Activated T-cell treated with anti-CD3 and anti-CD28 coated beads, Interleukin-2, amount 50 U/mL, for 72 hours (primary cell): ENCODE measurements around the gene DRAP1. TPM values are rescaled to one million over a fixed set of nuclear protein-coding genes. Genes with fewer than 3 reads are reported as not detected.

ENCODE experiments used
- ATAC-seq, 2 donors: fragments of 150-1000 bp; cut with Tn5 transposase; replicated peaks in 1 of 2; 2 replicates each; pipeline ENCODE4 v1.10.0; 2021; ENCODE audit warnings: moderate library complexity in 2 of 2, mild to moderate bottlenecking in 1 of 2
- DNase-seq, 2 donors: peaks; one replicate each; pipeline ENCODE4 v3.0.0; 2021 to 2022; ENCODE audit warnings: mixed read lengths in 1 of 2
- H3K27ac Mint-ChIP-seq: one replicate; pipeline ENCODE4 v1.8.0; 2022; ENCODE audit warnings: mild to moderate bottlenecking, moderate library complexity, mixed read lengths
- H3K27me3 Mint-ChIP-seq: one replicate; pipeline ENCODE4 v1.8.0; 2022; ENCODE audit warnings: low read depth, mixed read lengths
- H3K36me3 Mint-ChIP-seq, 2 donors: one replicate each; pipeline ENCODE4 v1.8.0; 2022; ENCODE audit warnings: mixed read lengths in 2 of 2, mild to moderate bottlenecking in 1 of 2; ENCODE audit not compliant: insufficient read depth in 2 of 2
- H3K4me1 Mint-ChIP-seq: one replicate; pipeline ENCODE4 v1.8.0; 2022; ENCODE audit warnings: low read depth, mixed read lengths
- H3K4me3 Mint-ChIP-seq, 2 donors: one replicate each; pipeline ENCODE4 v1.8.0; 2022; ENCODE audit warnings: mild to moderate bottlenecking in 2 of 2, mixed read lengths in 2 of 2, moderate library complexity in 2 of 2
- H3K9me3 Mint-ChIP-seq, 2 donors: one replicate each; pipeline ENCODE4 v1.8.0; 2022; ENCODE audit warnings: mixed read lengths in 2 of 2
- total RNA-seq, 2 donors: library from RNA; stranded (reverse); gene quantifications; one replicate each; pipeline ENCODE4 v1.2.3, GENCODE V29; 2022

DRAP1 gene
- total RNA-seq, 2 donors from 2014 or later = 126 to 145 TPM

DNA sequence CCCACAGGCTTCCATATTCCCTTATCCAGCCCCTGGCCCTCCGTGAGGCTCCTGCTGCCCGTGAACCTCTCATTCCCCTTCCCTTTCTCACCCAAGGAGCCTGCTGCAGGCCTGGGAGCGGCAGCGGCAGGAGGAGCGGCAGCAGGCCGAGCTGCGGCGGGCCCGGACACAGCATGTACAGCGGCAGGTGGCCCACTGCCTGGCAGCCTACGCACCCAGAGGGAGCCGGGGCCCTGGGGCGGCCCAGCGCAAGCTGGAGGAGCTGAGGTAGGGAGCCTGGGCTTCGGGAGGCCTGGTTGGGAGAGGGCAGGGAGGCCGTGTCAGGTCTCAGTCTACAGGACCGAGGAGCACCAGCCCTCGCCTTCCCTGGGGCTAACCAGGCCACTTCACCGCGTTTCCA, 34.2 kb downstream of the DRAP1 start:
- H3K9me3 Mint-ChIP-seq = no peaks in the 10 kb centered on the region
- no peaks in the 10 kb centered on the region for H3K27me3 Mint-ChIP-seq
- no peak overlapping the region for H3K4me3 Mint-ChIP-seq
- H3K27ac Mint-ChIP-seq = no peak overlapping the region
- H3K36me3 Mint-ChIP-seq = no peaks in the 10 kb centered on the region
- DNase-seq (no peak), ATAC-seq (no peak)
- H3K4me1 Mint-ChIP-seq = peaks cover 18% of the 10 kb centered on the region

GRCh38 chr11:65954771-65955170, 35.5 kb downstream of the DRAP1 start:
- H3K4me3 Mint-ChIP-seq = no peak overlapping the region

DNA sequence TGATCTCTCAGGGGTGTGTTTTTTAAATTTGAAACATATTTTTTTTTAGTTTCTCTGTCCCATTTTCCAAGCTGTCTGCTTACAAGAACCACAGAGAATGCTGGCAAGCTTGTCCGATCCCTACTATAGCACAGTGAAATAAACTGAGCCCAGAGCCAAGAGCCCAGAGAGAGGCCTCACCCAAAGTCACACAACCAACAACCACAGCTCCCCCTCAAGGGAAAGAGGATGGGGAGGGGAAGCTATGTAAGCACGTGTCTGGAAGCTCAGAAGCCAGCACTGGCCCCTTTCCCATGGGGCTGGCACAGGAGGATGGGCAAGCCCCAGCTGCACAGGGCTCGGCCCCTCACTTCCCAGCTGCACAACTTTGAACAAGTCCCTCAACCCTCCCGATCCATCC, 39.1 kb downstream of the DRAP1 start:
- Mint-ChIP-seq H3K36me3 (peaks cover 3 to 7% of the 10 kb centered on the region in 2 donors), H3K4me3 (no peak overlapping the region), H3K4me1 (peaks cover 31% of the 10 kb centered on the region), H3K27ac (peak overlapping the region; percentile 58), H3K9me3 (no peaks in the 10 kb centered on the region), H3K27me3 (no peaks in the 10 kb centered on the region)
- DNase-seq (no peak), ATAC-seq (no peak)

More at GRCh38 chr11:65954771-65955170, 35.5 kb downstream of the DRAP1 start:
- no peaks in the 10 kb centered on the region for H3K27me3 Mint-ChIP-seq
- no peaks in the 10 kb centered on the region for H3K9me3 Mint-ChIP-seq
- DNase-seq (no peak), ATAC-seq (no peak)
- H3K36me3 Mint-ChIP-seq = no peaks in the 10 kb centered on the region
- H3K4me1 Mint-ChIP-seq = peaks cover 18% of the 10 kb centered on the region
- no peak overlapping the region for H3K27ac Mint-ChIP-seq

DNA sequence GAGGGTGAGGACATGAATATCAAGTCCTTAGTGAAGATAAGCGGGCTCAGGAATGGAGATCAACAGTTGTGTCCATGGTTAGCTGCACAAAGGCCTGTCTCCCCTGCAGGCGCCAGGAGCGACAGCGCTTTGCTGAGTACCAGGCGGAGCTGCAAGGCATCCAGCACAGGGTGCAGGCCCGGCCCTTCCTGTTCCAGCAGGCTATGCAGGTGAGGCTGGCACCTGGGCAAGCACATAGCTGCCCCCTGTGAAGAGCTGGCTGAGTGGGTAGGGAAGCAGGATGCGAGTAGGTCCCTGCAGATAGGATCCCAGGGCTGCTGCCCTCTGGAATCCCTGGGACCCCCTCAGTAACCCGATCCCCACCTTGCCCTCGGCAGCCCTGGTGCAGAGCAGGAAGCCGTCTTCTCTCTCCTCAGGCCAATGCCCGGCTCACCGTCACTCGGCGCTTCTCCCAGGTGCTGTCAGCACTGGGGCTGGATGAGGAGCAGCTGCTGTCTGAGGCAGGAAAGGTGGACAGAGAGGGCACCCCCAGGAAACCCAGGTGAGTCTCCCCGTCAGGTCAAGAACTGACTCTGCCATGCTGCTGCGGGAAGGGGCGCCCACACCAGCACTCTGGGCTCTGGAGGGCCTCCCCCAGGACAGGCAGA, 39.7 kb downstream of the DRAP1 start:
- no peak overlapping the region for H3K4me3 Mint-ChIP-seq
- ATAC-seq (no peak), DNase-seq (no peak)
- no peaks in the 10 kb centered on the region for H3K27me3 Mint-ChIP-seq
- H3K27ac Mint-ChIP-seq = no peak overlapping the region
- peaks cover 37% of the 10 kb centered on the region for H3K4me1 Mint-ChIP-seq
- peaks cover 3 to 7% of the 10 kb centered on the region in 2 donors for H3K36me3 Mint-ChIP-seq
- no peaks in the 10 kb centered on the region for H3K9me3 Mint-ChIP-seq

DNA sequence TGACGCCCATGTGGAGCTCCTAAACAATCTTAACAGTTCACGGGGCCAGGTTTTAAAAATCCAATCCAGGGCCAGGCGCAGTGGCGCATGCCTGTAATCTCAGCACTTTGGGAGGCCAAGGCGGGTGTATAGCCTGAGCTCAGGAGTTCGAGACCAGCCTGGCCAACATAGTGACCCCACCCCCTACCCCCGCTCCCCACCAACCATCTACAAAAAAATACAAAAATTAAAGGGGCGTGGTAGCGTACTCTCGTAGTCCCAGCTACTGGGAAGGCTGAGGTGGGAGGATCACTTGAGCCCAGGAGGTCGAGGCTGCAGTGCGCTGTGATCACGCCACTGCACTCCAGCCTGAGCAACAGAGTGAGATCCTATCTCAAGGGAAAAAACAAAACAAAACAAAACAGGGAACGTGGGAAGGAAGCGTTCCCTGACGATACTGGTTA, 41.6 kb downstream of the DRAP1 start:
- DNase-seq (no peak), ATAC-seq (peak in 1 of 2 donors; percentile 1)
- no peaks in the 10 kb centered on the region for H3K9me3 Mint-ChIP-seq
- H3K4me3 Mint-ChIP-seq = peak overlapping the region; percentile 89 to 93
- H3K36me3 Mint-ChIP-seq = peaks cover 9% of the 10 kb centered on the region in 2 donors
- H3K4me1 Mint-ChIP-seq = peaks cover 40% of the 10 kb centered on the region
- no peaks in the 10 kb centered on the region for H3K27me3 Mint-ChIP-seq
- peak overlapping the region; percentile 97 for H3K27ac Mint-ChIP-seq

GRCh38 chr11:65961267-65962140, 42.3 kb downstream of the DRAP1 start, which contains the start of gene SART1:
Gene SART1 (plus strand): TSS chr11:65961734. CDS start chr11:65961781, 47 bp downstream.
- DNase-seq = peak; percentile 95 to 97
- Mint-ChIP-seq H3K27me3 (no peaks in the 10 kb centered on the region), H3K27ac (peak within 1 kb of the TSS; percentile 97), H3K4me1 (peaks cover 36% of the 10 kb centered on the region), H3K36me3 (peaks cover 10 to 11% of the 10 kb centered on the region in 2 donors), H3K4me3 (peak within 1 kb of the TSS; percentile 89 to 93), H3K9me3 (no peaks in the 10 kb centered on the region)
- ATAC-seq = peak; percentile 91 to 93

GRCh38 chr11:65962141-65962564, 42.9 kb downstream of the DRAP1 start:
- Mint-ChIP-seq H3K36me3 (peaks cover 10 to 11% of the 10 kb centered on the region in 2 donors), H3K4me3 (peak overlapping the region; percentile 86 to 93), H3K9me3 (no peaks in the 10 kb centered on the region), H3K27me3 (no peaks in the 10 kb centered on the region), H3K4me1 (peaks cover 29% of the 10 kb centered on the region), H3K27ac (peak overlapping the region; percentile 82)
- ATAC-seq (no peak), DNase-seq (no peak)

GRCh38 chr11:65964906-65965305, 45.7 kb downstream of the DRAP1 start:
- Mint-ChIP-seq H3K4me1 (peaks cover 22% of the 10 kb centered on the region), H3K36me3 (peaks cover 13% of the 10 kb centered on the region in 2 donors), H3K4me3 (no peak overlapping the region), H3K27me3 (no peaks in the 10 kb centered on the region), H3K9me3 (no peaks in the 10 kb centered on the region), H3K27ac (no peak overlapping the region)
- ATAC-seq = no peak
- no peak for DNase-seq

GRCh38 chr11:65965986-65966762, 46.9 kb downstream of the DRAP1 start:
- peaks cover 17 to 19% of the 10 kb centered on the region in 2 donors for H3K36me3 Mint-ChIP-seq

GRCh38 chr11:65967329-65967934, 48.2 kb downstream of the DRAP1 start:
- no peak overlapping the region for H3K4me3 Mint-ChIP-seq
- DNase-seq (no peak), ATAC-seq (no peak)
- H3K9me3 Mint-ChIP-seq = no peaks in the 10 kb centered on the region
- H3K36me3 Mint-ChIP-seq = peaks cover 18 to 25% of the 10 kb centered on the region in 2 donors
- H3K27ac Mint-ChIP-seq = no peak overlapping the region
- no peaks in the 10 kb centered on the region for H3K27me3 Mint-ChIP-seq
- H3K4me1 Mint-ChIP-seq = peaks cover 23% of the 10 kb centered on the region

More at GRCh38 chr11:65965986-65966762, 46.9 kb downstream of the DRAP1 start:
- DNase-seq (no peak), ATAC-seq (no peak)
- Mint-ChIP-seq H3K4me3 (no peak overlapping the region), H3K27me3 (no peaks in the 10 kb centered on the region), H3K27ac (peak overlapping the region; percentile 75), H3K9me3 (no peaks in the 10 kb centered on the region), H3K4me1 (peaks cover 27% of the 10 kb centered on the region)

DNA sequence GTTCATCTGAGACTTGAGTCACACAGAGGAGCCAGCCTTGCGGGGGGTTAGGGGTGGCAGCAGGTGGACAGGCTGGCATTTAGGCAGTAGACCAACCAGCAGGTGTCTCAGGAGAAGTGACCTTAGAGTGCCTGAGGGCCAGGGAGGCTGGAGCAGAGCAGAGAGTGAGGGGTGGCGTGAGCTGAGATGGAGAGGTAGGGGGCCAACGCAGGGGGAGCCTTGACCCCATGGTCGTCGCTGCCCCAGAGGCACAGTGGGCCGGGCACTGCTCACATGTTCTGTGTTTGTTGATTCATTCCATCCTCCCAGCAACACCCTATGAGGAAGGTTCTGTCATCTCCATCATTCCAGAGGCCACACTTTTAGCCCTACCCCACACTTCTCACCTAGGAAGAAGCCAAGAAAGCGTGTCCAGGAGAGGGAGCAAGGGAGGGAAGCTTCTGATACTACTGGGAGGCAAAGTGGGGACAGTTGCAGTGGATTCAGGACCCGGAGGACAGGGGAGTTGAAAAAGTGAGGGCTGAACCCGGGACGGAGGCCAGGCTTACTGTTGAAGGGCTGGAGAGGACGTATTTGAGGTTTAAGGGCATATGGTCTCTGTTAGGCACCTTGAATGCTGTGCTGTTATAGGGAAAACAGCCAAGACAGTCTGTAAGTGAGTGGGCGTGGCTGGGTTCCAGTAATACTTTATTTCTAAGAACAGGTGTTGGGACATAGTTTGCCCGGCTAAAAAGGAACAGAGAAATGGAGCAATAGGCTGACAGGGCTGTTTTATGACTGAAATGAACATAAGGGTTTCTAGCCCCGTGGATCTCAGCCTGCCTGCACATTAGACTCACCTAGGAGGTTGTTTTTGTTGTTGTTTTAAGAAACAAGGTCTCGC, 49.6 kb downstream of the DRAP1 start:
- H3K9me3 Mint-ChIP-seq = no peaks in the 10 kb centered on the region
- H3K27ac Mint-ChIP-seq = peak overlapping the region; percentile 13
- H3K27me3 Mint-ChIP-seq = no peaks in the 10 kb centered on the region
- peaks cover 15 to 33% of the 10 kb centered on the region in 2 donors for H3K36me3 Mint-ChIP-seq
- H3K4me1 Mint-ChIP-seq = peaks cover 9% of the 10 kb centered on the region
- no peak overlapping the region for H3K4me3 Mint-ChIP-seq
- ATAC-seq (no peak), DNase-seq (no peak)
